Pancreas (tissue), 10 donors: ENCODE data around the gene BNIP1. TPM values are rescaled to one million over a fixed set of nuclear protein-coding genes. Genes with fewer than 3 reads are reported as not detected.
"Not testable (repeated sequence)": the region's sequence is repeated elsewhere in the genome, so short reads cannot be mapped to it uniquely, and the experiment has no call there.

ENCODE experiments used
- ATAC-seq, 4 donors: fragments of 200-7000 bp; cut with Tn5 transposase; one replicate each; pipeline versions ENCODE4 v1.8.0 to v1.9.1; 2020; ENCODE audit warnings: mild to moderate bottlenecking in 4 of 4, moderate library complexity in 4 of 4
- DNase-seq, 6 donors: peaks; one replicate each; pipeline ENCODE4 v3.0.0-alpha.2; 2020
- FAIRE-seq: peaks from 2 replicates; lab custom pipeline; 2012; peaks lifted over from hg19 to GRCh38; lab: Jason Lieb, UNC
- H3K27ac ChIP-seq, 4 donors: fragments of 200-600 bp; sonication (generic); 1 replicate in 3 of 4; 2 replicates in 1 of 4; pipeline versions ENCODE4 v1.5.0 to v1.8.0; 2020
- H3K27me3 ChIP-seq, 4 donors: fragments of 200-600 bp; one replicate each; pipeline ENCODE4 v1.8.0; 2021
- H3K36me3 ChIP-seq, 3 donors: fragments of 200-600 bp; sonication (generic) in 1 of 3; one replicate each; pipeline versions ENCODE4 v1.5.0 to v1.8.0; 2020 to 2021
- H3K4me1 ChIP-seq, 3 donors: fragments of 200-600 bp; one replicate each; pipeline ENCODE4 v1.8.0; 2021
- H3K4me3 ChIP-seq, 4 donors: fragments of 200-600 bp; sonication (generic) in 2 of 4; one replicate each; pipeline versions ENCODE4 v1.5.0 to v1.8.0; 2020 to 2021
- H3K9me3 ChIP-seq, 4 donors: fragments of 200-600 bp; one replicate each; pipeline ENCODE4 v1.8.0; 2021
- WGBS, 2 donors: extraction: QIAGEN DNeasy Blood & Tissue Kit; methylation state at CpG; one replicate each; pipeline ENCODE4 v1.1.7; 2013; 5-methylcytosine and 5-hydroxymethylcytosine counted together
- intact Hi-C, 3 donors: fragments of 100-400 bp; cut with DNase I; formaldehyde crosslinking; loops; one replicate each; pipeline versions ENCODE4 v1.11.1 to v1.14.2; 2022
- polyA plus RNA-seq, 2 donors: library from polyadenylated mRNA; stranded (reverse); fragments of 200-250 nt; gene quantifications; one replicate each; pipeline ENCODE4 v1.2.3, GENCODE V29; 2013
- total RNA-seq, 6 donors: library from RNA; stranded (reverse); fragmentation: NEBNext Ultra II Directional in 4 of 6; extraction: Animal tissue kit (Norgen Biotek cat#: 25700) in 4 of 6; gene quantifications; one replicate each; pipeline versions ENCODE4 v1.2.1 to v1.2.4, GENCODE V29; 2021 to 2023
- TF ChIP-seq, protein P1 (sequence below), 4 donors: fragments of 200-600 bp; sonication (generic) in 3 of 4; IDR thresholded peaks; one replicate each; pipeline versions ENCODE4 v1.5.0 to v1.8.0; 2021; ENCODE audit warnings: antibody characterized with exemption in 4 of 4
- donor health status: healthy with polysubstance abuse.
- donor health status: DM: no; HTN: no; CAD: no; lungs with moderate emphysema.
- donor health status: DM: no; HTN: no; CAD: no.
- donor health status: control.
- donor health status: control.
- donor health status: Bipolar disorder and iron deficiency.
- donor health status: DM: yes; HTN: yes; CAD: no.
- donor health status: DM: no; HTN: no; CAD: no.
- donor health status: DM: no; HTN: no; CAD: no.
- donor health status: DM: yes; HTN: yes; CAD: no.

The BNIP1 gene
- total and polyA plus RNA-seq, 8 donors, result 5.7 to 15.3 (median 8.8) TPM

DNA sequence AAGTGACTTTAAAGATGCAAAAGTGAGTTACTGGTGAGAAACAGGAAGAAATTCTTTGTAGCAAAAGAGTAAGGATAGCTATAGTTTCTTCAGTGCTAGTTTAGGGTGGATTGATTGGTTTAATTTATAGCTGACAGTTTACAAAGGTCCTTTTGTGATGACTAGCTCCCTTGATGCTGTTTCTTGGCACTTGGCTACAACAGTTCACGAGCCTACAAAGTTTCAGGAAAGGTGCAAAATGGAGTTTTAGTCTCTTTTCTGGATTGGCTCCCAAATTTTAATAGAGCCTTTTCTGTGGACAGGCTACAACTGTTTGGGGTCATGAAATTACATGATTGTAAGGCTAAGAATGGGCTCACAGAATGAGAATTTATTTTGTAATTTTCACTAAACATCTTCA, 40.9 kb upstream of the BNIP1 start:
- no peaks in the 10 kb centered on the region for H3K4me1 ChIP-seq
- H3K27ac ChIP-seq, result no peak overlapping the region
- no peaks in the 10 kb centered on the region for H3K9me3 ChIP-seq
- ATAC-seq (no peak), FAIRE-seq (no peak), DNase-seq (no peak)
- H3K27me3 ChIP-seq, result no peaks in the 10 kb centered on the region
- H3K4me3 ChIP-seq, result no peak overlapping the region
- TF ChIP-seq, protein P1, sequence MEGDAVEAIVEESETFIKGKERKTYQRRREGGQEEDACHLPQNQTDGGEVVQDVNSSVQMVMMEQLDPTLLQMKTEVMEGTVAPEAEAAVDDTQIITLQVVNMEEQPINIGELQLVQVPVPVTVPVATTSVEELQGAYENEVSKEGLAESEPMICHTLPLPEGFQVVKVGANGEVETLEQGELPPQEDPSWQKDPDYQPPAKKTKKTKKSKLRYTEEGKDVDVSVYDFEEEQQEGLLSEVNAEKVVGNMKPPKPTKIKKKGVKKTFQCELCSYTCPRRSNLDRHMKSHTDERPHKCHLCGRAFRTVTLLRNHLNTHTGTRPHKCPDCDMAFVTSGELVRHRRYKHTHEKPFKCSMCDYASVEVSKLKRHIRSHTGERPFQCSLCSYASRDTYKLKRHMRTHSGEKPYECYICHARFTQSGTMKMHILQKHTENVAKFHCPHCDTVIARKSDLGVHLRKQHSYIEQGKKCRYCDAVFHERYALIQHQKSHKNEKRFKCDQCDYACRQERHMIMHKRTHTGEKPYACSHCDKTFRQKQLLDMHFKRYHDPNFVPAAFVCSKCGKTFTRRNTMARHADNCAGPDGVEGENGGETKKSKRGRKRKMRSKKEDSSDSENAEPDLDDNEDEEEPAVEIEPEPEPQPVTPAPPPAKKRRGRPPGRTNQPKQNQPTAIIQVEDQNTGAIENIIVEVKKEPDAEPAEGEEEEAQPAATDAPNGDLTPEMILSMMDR (IDR thresholded peaks at IDR 0.05), result no peak
- 65 to 69% methylated on average over 1 of the region's 1 CpG for WGBS, 2 donors
- intact Hi-C loops, result no loop called here
- H3K36me3 ChIP-seq, result no peaks in the 10 kb centered on the region

- intact Hi-C loops, result no loop called here
- ATAC-seq (no peak), FAIRE-seq (no peak), DNase-seq (no peak)
- Histone ChIP-seq H3K36me3 (peaks cover 0 to 37% (median 7%) of the 10 kb centered on the region in 3 donors), H3K27ac (no peak overlapping the region), H3K4me1 (no peaks in the 10 kb centered on the region), H3K27me3 (no peaks in the 10 kb centered on the region), H3K9me3 (no peaks in the 10 kb centered on the region), H3K4me3 (no peak overlapping the region)
- TF ChIP-seq, protein P1 (IDR thresholded peaks at IDR 0.05), result no peak
- 79 to 86% methylated on average over 3 of the region's 3 CpGs for WGBS, 2 donors
These were observed 35.4 kb upstream of the BNIP1 start for GRCh38 chr5:173108914-173109313.

DNA sequence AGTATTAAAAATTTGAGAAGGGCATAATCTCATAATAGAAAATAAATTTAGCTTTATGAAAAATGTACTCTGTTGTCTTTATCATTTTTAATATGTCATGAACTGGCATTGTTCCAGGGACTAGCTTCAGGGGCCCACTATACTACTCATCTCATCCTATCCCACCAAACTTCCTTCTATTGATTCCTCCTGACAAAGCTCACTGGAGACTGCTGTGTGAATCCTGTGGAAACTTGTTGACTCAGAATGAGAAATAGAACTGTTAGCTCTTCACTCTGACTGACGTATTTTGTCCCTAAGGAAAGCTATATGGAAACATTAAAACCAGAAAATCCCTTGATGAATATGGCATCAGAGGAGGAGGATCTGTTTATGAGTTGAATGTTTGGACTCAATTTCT, 29.8 kb upstream of the BNIP1 start:
- TF ChIP-seq, protein P1 (IDR thresholded peaks at IDR 0.05), result no peak
- FAIRE-seq (no peak), ATAC-seq (no peak), DNase-seq (no peak)
- H3K27me3 ChIP-seq, result no peaks in the 10 kb centered on the region
- H3K27ac ChIP-seq, result no peak overlapping the region
- intact Hi-C loops, result no loop called here
- H3K4me3 ChIP-seq, result no peak overlapping the region
- 97 to 99% methylated on average over 1 of the region's 1 CpG for WGBS, 2 donors
- peaks cover 0 to 39% (median 7%) of the 10 kb centered on the region in 3 donors for H3K36me3 ChIP-seq
- H3K4me1 ChIP-seq, result no peaks in the 10 kb centered on the region
- no peaks in the 10 kb centered on the region for H3K9me3 ChIP-seq

GRCh38 chr5:173119719-173120118, 24.6 kb upstream of the BNIP1 start:
- FAIRE-seq (peak; percentile 61), DNase-seq (no peak), ATAC-seq (no peak)
- H3K27me3 ChIP-seq, result no peaks in the 10 kb centered on the region
- intact Hi-C loops, result no loop called here
- H3K36me3 ChIP-seq, result peaks cover 0 to 14% (median 0%) of the 10 kb centered on the region in 3 donors
- TF ChIP-seq, protein P1 (IDR thresholded peaks at IDR 0.05), result no peak
- WGBS, 2 donors, result 86 to 93% methylated on average over 1 of the region's 1 CpG
- no peaks in the 10 kb centered on the region for H3K9me3 ChIP-seq
- H3K4me1 ChIP-seq, result no peaks in the 10 kb centered on the region
- H3K27ac ChIP-seq, result no peak overlapping the region
- no peak overlapping the region for H3K4me3 ChIP-seq

DNA sequence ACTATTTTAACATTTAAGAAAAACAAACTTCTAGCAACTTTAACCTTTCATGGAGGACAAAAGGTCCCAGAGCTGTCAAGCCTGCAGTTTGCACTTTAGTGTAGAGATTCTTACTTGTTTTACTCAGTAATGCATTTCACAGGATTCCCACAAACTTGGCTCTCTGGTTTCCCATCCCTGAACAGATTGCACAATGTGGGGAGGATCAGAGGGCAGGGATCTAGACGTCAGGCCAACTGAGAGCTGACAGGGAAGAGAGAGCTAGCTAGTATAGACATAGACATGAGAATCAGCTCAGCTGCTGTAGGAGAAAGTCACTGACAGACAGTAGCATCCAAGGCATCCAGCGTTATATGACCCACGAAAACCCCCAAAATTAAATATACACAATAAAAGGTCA, 20.9 kb upstream of the BNIP1 start:
- Histone ChIP-seq H3K9me3 (no peaks in the 10 kb centered on the region), H3K4me1 (no peaks in the 10 kb centered on the region), H3K36me3 (peaks cover 0 to 12% (median 4%) of the 10 kb centered on the region in 3 donors), H3K4me3 (no peak overlapping the region), H3K27ac (no peak overlapping the region), H3K27me3 (no peaks in the 10 kb centered on the region)
- DNase-seq (no peak), FAIRE-seq (no peak), ATAC-seq (no peak)
- WGBS, 2 donors, result 81 to 87% methylated on average over 3 of the region's 3 CpGs
- intact Hi-C loops, result no loop called here
- TF ChIP-seq, protein P1 (IDR thresholded peaks at IDR 0.05), result no peak

- DNase-seq, ATAC-seq, H3K36me3 ChIP-seq, H3K9me3 ChIP-seq, H3K4me3 ChIP-seq, FAIRE-seq, H3K27ac ChIP-seq, H3K27me3 ChIP-seq, intact Hi-C loops, H3K4me1 ChIP-seq: not testable (repeated sequence)
- WGBS, 2 donors, result 98 to 100% methylated on average over 6 of the region's 6 CpGs
These were observed 12.2 kb upstream of the BNIP1 start for GRCh38 chr5:173132166-173132565.
